Peyer's patch (tissue), 4 donors: ENCODE data around the gene UNC13C. TPM values are rescaled to one million over a fixed set of nuclear protein-coding genes. Genes with fewer than 3 reads are reported as not detected.

Experiments
- DNase-seq, 3 donors: peaks; one replicate each; pipeline ENCODE4 v3.0.0-alpha.2; 2017 to 2019
- H3K27ac ChIP-seq, 4 donors: fragments of 200-600 bp; sonication (generic); one replicate each; pipeline ENCODE4 v1.5.1; 2016 to 2019
- H3K27me3 ChIP-seq, 2 donors: fragments of 200-600 bp; sonication (generic); one replicate each; pipeline ENCODE4 v1.5.1; 2019
- H3K36me3 ChIP-seq, 3 donors: fragments of 200-600 bp; sonication (generic); one replicate each; pipeline ENCODE4 v1.5.1; 2016 to 2019
- H3K4me1 ChIP-seq, 4 donors: fragments of 200-600 bp; sonication (generic); one replicate each; pipeline ENCODE4 v1.5.1; 2016 to 2019
- H3K4me3 ChIP-seq, 4 donors: fragments of 200-600 bp; sonication (generic); 1 replicate in 3 of 4; 2 replicates in 1 of 4; pipeline ENCODE4 v1.5.1; 2016 to 2019; ENCODE audit warnings: mild to moderate bottlenecking in 1 of 4
- H3K9me3 ChIP-seq, 4 donors: fragments of 200-600 bp; sonication (generic); one replicate each; pipeline ENCODE4 v1.5.1; 2016 to 2019; ENCODE audit warnings: mild to moderate bottlenecking in 1 of 4
- CTCF ChIP-seq, 6 experiments: fragments of 450-650 bp in 4 of 6; fragments of 200-600 bp in 2 of 6; sonication (generic) in 1 of 6; IDR thresholded peaks; one replicate each; pipeline ENCODE4 v1.5.1; 2017 to 2019; ENCODE audit warnings: antibody characterized with exemption in 6 of 6, mild to moderate bottlenecking in 3 of 6, moderate library complexity in 1 of 6
- POLR2A ChIP-seq, 2 donors: fragments of 450-650 bp; IDR thresholded peaks; one replicate each; pipeline ENCODE4 v1.5.1; 2017; ENCODE audit warnings: antibody characterized with exemption in 2 of 2, mild to moderate bottlenecking in 2 of 2, moderate library complexity in 2 of 2
- total RNA-seq, 4 donors: library from RNA; depleted of rRNA; stranded (reverse); fragments of >200 nt; gene quantifications; one replicate each; pipeline ENCODE4 v1.1.0, GENCODE V29; 2016

The UNC13C gene
- total RNA-seq, 4 donors from 2014 or later, result under 0.01 to 3.3 (median 0.35) TPM

- H3K27me3 ChIP-seq, result no peaks in the 10 kb centered on the region
- no peaks in the 10 kb centered on the region for H3K4me1 ChIP-seq
- no peaks in the 10 kb centered on the region for H3K36me3 ChIP-seq
- no peak overlapping the region for H3K27ac ChIP-seq
- H3K9me3 ChIP-seq, result no peaks in the 10 kb centered on the region
- H3K4me3 ChIP-seq, result no peak overlapping the region
- no peak for TF ChIP-seq POLR2A (IDR thresholded peaks at IDR 0.05)
- TF ChIP-seq CTCF (IDR thresholded peaks at IDR 0.05), result no peak
- DNase-seq, result no peak
Measured at GRCh38 chr15:54594115-54594514, 615.9 kb downstream of the UNC13C start.

- Histone ChIP-seq H3K27ac (no peak overlapping the region), H3K27me3 (no peaks in the 10 kb centered on the region), H3K9me3 (no peaks in the 10 kb centered on the region), H3K4me1 (no peaks in the 10 kb centered on the region), H3K36me3 (no peaks in the 10 kb centered on the region), H3K4me3 (no peak overlapping the region)
- TF ChIP-seq POLR2A (IDR thresholded peaks at IDR 0.05) (no peak), CTCF (IDR thresholded peaks at IDR 0.05) (no peak)
- no peak for DNase-seq
Measured at GRCh38 chr15:54599386-54599785, 621.1 kb downstream of the UNC13C start.

GRCh38 chr15:54605043-54605442 lies 626.8 kb downstream of the UNC13C start:
- no peak overlapping the region for H3K27ac ChIP-seq

GRCh38 chr15:54605556-54605955 lies 627.3 kb downstream of the UNC13C start:
- Histone ChIP-seq H3K27me3 (no peaks in the 10 kb centered on the region), H3K4me3 (no peak overlapping the region), H3K27ac (no peak overlapping the region), H3K9me3 (no peaks in the 10 kb centered on the region), H3K36me3 (no peaks in the 10 kb centered on the region), H3K4me1 (no peaks in the 10 kb centered on the region)
- no peak for DNase-seq
- TF ChIP-seq CTCF (IDR thresholded peaks at IDR 0.05) (no peak), POLR2A (IDR thresholded peaks at IDR 0.05) (no peak)

More at GRCh38 chr15:54605043-54605442, 626.8 kb downstream of the UNC13C start:
- Histone ChIP-seq H3K4me1 (no peaks in the 10 kb centered on the region), H3K4me3 (no peak overlapping the region), H3K36me3 (no peaks in the 10 kb centered on the region), H3K27me3 (no peaks in the 10 kb centered on the region), H3K9me3 (no peaks in the 10 kb centered on the region)
- no peak for DNase-seq
- no peak for TF ChIP-seq POLR2A (IDR thresholded peaks at IDR 0.05)
- TF ChIP-seq CTCF (IDR thresholded peaks at IDR 0.05), result no peak

GRCh38 chr15:54608876-54609835 lies 630.9 kb downstream of the UNC13C start:
- no peak for DNase-seq
- Histone ChIP-seq H3K9me3 (no peaks in the 10 kb centered on the region), H3K4me1 (no peaks in the 10 kb centered on the region), H3K4me3 (no peak overlapping the region), H3K27ac (no peak overlapping the region), H3K27me3 (no peaks in the 10 kb centered on the region), H3K36me3 (no peaks in the 10 kb centered on the region)
- TF ChIP-seq CTCF (IDR thresholded peaks at IDR 0.05) (no peak), POLR2A (IDR thresholded peaks at IDR 0.05) (no peak)
